Measurements from ENCODE around the gene WDR4.
"Not testable (repeated sequence)": the region's sequence is repeated elsewhere in the genome, so short reads cannot be mapped to it uniquely, and the experiment has no call there.

The WDR4 gene, protein sequence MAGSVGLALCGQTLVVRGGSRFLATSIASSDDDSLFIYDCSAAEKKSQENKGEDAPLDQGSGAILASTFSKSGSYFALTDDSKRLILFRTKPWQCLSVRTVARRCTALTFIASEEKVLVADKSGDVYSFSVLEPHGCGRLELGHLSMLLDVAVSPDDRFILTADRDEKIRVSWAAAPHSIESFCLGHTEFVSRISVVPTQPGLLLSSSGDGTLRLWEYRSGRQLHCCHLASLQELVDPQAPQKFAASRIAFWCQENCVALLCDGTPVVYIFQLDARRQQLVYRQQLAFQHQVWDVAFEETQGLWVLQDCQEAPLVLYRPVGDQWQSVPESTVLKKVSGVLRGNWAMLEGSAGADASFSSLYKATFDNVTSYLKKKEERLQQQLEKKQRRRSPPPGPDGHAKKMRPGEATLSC

DNA sequence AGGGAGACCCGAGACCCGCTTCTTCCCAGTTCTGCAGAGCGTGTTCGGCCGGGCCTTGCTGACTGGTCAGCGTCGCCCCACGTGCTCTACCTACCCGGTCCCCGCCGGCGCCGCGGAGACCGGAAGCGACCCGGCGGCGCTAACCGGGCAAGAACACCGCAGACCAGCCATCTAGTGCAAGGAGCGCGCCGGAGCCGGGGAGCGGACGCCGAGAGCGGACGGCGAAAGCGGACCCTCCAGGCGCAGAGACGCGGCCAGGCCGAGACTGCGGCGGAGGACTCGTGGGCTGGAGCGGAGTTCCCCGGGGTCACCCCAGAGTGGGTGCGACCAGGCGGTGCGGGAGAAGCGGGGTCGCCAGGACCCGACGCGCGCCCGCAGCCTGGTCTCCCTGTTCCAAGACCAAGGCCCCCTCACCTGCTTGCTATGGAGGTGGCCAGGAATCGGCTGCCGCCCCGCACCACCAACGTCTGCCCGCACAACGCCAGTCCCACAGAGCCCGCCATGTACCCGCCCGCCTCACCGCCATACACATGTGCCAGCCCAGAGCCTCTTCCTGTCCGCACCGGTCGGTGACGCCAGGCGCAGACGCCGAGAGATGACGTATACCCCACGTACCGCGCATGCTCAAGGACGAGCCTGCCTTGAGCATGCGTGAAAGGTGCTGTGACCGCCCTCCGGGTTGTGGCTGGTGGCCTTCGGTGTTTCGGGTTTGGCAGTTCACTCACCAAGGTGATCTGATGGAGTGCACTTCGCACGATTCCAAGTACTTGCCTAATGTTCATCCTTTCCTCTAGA is at the start of gene WDR4:
WDR4 (minus strand) TSS at position 547 of the 795 bp plus-strand sequence; CDS start at position 503, 44 bp downstream.
- peak; percentile 85 to 92 for DNase-seq

DNA sequence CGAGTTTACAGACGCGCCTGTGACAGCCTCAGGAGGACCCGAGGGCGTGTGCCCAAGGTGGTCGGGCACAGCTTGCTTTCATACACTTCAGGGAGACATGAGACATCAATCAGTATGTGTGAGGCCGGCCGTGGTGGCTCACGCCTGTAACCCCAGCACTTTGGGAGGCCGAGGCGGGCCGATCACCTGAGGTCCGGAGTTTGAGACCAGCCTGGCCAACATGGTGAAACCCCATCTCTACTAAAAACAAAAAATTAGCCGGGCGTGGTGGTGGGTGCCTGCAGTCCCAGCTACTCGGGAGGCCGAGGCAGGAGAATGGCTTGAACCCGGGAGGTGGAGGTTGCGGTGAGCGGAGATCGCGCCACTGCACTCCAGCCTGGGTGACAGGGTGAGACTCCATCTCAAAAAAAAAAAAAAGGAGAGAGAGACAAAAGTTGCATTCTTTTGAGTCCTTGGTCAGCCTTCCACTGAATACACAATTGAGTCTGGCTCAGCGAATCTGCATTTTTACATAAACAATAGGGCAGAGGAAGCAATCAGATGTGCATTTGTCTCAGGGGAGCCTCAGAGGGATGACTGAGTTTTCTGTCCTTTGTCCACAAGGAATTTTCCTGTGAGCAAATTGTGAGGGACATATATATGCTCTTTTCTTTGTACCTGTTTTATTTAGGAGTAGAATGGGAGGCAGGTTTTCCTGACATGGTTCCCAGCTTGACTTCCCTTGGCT is 48.3 kb upstream of the WDR4 start:
- DNase-seq, result not testable (repeated sequence)

DNA sequence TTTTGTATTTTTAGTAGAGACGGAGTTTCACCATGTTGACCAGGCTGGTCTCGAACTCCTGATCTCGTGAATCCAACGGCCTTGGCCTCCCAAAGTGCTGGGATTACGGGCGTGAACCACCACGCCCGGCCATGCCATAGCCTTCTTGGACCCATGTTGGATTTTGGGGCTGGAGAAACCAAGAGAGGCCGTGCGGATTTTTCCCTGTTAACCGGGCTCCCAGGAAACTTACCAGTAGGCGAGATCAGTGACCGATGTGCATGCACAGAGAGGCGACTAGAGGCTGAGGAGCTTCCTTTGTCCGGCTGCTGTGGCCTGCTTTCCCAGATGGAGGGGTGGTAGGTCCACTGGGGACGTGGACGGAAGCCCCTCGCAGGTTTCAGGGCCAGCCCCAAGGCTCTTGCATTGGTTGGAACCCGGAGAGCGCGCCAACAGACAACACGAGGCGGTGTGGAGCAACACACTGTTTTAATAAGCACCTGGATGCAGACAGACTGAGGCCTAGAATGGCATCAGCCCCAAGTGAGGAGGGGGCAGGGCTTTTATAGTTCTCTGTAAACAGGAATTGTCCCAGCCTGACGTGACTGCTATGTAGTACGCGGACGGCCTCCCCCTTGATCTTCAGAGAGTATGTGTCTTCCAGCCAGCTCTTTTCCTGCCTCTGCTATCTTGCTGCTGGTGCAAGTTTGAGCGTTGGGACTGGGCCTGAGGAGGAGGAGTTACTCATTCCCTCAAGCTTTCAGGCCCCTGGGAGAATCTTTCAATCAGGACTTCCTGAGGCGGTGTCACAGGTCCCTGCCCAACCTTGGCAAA is 46.0 kb upstream of the WDR4 start, which contains the start of gene ERVH48-1:
ERVH48-1 (minus strand) TSS at position 517 of the 813 bp plus-strand sequence. CDS start 6,624 bp downstream, outside the sequence.
- no peak for DNase-seq

DNA sequence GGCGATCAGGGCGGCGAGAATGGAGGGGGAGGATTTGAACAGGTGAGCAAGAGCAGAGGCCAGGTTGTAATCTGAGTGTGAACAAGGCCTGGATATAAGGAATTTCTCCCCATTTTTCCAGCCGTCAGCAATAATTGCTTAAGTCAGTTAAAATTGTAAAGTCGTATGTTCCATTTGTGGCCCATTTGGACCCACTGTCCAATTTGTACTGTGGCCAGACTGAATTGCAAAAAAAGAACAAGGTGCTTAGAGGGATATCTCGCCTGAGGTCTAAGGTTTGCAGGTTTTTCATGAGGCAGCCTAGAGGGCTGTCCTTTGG is 45.1 kb upstream of the WDR4 start:
- no peak for DNase-seq

DNA sequence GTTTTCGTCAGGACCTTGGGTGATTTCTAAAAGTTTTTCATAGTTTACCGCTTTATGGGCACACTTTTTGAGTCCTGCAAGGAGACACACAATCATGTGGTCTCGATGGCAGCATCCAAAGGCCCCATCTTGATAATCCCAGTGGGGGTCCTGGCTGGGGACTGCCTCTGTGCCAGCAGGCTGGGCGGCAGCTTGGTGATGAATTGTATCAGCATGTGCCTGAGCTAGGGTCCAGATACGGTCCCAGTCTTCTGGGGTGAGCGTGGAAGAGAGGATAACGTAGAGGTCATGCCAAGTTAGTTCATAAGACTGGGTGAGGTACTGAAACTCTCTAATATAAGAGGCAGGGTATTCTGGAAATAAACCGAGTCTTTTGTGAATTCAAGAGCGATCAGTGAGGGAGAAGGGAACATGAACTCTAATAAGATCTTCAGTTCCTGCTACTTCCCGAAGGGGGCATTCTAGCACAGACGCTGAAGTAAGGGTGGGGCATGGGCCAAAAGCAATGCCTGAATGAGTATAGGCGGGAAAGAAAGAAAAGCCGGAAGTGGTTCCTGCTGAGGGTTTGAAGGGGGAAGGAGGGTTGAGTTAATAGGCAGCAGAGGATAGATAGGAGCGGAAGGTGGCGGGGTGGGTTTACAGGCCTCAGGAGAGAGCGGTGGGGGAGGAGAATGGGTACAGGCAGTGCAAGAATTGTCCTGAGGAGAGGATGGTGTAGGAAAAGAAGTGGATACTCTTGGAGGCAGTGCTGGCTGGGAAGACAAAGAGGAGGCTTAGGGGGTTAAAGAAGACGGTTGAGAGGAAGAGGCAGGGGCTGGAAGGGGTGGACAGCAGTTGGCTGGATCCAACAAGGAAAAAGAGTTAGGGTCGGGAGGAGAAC is 44.5 kb upstream of the WDR4 start:
- peak; percentile 96 to 97 for DNase-seq

DNA sequence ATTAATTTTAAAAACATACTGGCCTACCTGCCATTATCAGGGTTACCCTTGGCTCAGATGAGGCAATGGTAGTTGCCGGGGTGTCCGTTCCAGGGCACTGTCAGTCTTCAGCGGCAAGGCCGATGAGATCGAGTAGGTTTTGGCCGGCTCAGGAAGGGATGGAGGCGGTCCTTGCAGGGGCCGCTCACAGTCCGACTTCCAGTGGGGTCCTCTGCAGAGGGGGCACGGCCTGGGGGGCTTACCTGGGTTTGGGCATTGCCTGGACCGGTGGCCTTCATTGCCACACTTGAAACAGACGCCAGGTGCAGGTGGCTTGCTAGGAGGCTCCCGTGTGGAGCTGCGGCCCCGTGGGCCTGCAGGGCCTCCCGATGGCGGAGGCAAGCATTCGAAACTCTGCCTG is 43.6 kb upstream of the WDR4 start:
- DNase-seq, result no peak

DNA sequence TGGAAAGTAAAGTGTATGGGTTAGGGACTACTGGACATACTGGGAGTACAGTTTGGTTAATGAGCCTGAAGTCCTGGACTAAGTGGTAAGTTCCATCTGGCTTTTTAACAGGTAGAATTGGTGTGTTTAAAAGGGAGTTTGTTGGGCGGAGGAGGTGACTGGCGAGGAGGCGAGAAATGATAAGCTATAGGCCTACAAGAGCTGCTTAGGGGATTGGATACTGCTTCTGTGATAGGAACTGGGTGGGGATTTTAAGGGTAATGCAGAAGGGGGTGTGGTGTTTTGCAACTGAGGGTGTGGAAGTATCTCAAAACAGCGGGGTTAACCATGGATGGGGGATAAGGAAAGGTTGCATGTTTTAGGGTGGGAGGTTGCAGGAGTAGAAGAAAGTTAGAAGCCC is 42.6 kb upstream of the WDR4 start:
- no peak for DNase-seq

DNA sequence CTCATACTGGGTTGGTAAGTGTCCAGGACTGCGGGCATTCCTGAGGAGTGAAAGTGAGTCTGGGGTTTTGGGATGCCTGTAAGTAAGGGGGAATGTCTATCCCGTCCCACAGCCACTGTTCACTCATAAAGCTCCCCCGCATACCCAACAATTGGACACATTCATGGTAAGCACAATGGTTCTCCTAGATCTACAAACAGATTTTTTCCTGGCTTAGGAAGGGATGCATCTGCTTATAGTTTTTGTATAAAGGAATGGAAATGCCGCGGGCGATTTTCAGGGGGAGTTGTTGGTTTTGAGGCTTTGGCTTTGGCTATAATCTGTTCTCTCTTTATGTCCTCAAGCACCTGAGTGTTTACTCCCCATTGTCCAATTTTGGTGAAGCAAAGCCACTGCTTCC is 39.0 kb upstream of the WDR4 start:
- no peak for DNase-seq

DNA sequence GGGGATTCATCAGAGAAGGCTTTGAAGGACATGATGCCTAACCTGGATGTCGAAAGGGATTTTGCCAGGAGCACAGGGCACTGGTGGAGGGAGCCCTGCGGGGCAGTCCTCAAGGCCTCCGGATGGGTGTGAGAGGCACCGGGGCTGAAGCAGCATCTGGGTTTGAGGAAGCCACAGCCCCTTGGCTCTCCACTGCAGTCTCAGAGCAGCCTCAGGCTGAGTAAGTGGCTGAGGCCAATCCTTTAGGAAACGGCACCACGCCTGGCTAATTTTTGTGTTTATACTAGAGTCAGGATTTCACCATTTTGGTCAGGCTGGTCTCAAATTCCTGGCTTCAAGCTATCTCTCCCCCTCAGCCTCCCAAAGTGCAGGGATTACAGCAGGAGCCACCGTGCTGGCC is 34.1 kb upstream of the WDR4 start:
- no peak for DNase-seq

DNA sequence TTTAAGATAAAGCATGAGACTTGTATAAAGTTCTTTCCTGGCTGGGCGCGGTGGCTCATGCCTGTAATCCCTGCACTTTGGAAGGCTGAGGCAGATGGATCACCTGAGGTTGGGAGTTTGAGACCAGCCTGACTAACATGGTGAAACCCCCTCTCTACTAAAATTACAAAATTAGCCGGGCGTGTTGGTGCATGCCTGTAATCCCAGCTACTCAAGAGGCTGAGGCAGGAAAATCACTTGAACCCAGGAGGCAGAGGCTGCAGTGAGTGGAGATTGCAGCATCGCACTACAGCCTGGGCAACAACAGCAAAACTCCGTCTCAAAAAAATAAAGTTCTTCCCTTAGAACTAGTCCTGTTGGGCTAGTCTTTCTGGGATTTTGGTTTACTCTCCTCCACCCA is 32.6 kb upstream of the WDR4 start:
- not testable (repeated sequence) for DNase-seq

DNA sequence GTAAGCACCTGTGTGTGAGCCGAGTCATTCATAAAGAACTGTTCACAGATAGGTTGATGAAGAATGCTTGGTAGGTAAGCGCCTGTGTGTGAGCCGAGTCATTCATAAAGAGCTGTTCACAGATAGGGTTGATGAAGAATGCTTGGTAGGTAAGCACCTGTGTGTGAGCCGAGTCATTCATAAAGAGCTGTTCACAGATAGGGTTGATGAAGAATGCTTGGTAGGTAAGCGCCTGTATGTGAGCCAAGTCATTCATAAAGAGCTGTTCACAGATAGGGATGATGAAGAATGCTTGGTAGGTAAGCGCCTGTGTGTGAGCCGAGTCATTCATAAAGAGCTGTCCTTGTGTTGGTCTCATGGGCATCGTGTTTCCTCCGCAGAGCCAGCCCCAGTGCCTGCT is 29.1 kb upstream of the WDR4 start:
- DNase-seq, result not testable (repeated sequence)

DNA sequence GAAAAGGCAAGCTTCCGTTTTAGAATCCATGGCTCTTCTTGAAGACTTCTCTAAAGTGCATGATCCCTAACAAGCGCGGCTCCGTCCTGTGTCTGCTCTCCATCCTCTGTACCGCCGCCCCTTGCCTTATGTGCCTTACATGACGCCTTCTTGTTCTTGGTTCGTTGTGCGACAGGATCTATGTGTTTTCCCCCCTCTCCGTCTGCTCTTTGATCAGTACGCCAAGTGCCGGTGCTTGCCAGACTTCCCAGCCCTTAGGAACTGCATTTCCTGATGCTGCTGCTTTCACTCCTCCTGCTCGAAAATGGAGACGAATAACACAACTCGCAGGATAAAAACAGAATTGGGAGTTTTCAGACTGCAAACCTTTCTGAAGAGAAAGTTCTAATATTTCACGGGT is 26.9 kb upstream of the WDR4 start:
- DNase-seq, result no peak

DNA sequence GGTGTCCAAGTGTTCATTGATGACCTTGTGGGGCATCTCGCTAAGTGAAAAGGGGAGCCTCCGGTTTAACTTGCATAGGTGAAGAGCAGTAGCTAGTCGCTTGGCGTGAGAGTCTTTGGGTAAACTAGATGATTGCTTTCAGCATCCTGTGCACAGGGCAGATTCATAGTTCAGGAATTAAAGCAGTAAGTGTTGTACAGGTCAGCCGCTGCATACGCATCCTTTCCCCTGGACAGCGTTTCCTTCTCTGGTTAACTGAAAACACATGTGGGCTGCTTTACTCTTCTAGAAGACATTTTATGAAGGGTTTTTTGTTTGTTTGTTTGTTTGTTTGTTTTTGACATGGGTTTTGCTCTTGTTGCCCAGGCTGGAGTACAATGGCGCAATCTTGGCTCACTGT is 25.9 kb upstream of the WDR4 start:
- DNase-seq, result no peak

DNA sequence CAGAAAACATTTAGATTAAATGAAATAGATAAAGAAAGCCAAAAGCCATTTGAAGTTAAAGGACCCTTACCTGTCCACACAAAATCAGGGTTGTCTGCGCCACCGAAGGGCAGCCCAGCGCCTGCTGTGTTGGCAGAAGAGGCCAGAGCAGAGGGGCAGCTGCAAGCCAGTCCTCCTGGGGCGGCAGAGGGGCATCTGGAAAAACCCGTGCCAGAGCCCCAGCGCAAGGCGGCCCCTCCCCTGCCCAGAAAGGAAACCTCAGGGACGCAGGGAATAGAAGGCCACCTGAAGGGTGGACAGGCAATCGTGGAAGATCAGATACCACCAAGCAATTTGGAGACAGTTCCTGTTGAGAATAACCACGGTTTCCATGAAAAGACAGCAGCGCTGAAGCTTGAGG is 24.5 kb upstream of the WDR4 start:
- no peak for DNase-seq

DNA sequence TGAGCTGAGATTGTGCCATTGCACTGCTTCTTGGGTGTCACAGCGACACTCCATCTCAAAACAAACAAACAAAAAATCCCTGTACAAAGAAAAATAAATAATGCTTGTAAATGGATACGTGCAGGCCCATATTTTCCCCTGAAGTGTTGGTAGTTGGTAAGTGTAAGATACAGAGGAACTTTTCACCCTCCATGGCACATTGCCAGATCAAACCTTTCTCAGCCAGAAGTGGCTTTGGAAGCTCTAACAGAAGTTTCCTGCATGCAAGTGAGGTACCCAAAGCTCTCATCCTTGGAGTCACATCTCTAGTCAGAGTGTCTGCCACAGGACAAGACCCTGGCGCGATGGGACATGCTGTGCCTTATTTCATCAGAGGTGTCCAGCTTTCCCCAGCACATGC is 21.1 kb upstream of the WDR4 start:
- no peak for DNase-seq

DNA sequence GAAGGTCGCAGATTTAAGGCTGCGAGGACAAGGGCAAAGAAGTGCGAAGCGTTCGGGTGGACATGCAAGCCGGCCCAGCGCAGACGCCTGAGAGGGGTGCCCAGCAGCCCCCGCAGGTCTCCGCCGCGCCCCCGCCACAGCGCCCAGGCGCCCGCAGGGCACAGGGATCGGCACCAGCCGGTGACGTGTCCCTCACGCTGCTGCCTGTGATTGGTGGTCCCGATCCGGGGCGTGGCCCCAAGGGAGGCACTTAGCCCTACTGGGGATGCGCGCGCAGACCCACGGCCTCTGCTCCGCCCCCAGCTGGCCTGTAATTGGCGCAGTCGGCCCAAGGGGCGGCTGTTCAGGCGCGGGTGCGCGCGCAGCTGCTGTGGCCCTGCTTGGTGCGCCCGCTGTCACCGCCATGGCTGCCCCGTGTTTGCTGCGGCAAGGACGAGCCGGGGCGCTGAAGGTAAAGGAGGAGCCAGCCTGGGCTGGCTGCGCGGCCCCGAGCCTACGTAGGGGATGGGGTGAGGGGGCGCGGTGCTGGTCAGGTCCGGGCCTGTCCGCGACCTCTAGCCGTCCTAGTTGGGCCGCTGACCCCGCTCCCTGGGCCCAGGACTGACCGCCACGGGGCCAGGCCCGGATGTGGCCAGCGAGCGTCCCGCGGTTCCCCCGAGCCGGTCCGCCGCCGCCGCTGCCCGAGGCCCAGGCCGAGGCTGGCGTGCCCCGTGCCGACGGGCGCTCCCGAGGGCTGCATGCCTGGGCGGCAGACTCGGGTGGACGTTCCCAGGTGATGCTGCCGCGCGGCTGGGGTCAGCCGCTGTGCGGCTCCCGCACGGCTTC is 13.8 kb upstream of the WDR4 start, which contains the start of gene NDUFV3:
NDUFV3 (plus strand) TSS at position 379 of the 825 bp plus-strand sequence; CDS start at position 404, 25 bp downstream.
- DNase-seq, result peak; percentile 95 to 96

DNA sequence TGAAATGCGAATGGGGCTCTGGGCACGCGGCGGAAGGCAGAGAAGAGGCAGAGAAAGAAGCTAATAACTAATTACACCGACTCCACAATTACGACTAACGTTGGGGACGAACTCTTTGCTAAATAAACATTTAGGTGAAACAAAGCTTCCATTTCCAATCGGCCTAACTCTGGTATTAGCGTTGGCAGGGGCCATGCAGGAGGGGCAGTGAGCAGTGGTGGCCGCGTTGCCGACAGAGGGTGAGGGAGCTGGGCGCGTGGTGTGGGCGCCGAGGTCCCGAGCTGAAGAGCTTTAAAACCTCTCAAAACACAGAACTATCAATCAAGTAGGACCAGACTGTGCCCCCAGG is 13.2 kb upstream of the WDR4 start:
- no peak for DNase-seq

DNA sequence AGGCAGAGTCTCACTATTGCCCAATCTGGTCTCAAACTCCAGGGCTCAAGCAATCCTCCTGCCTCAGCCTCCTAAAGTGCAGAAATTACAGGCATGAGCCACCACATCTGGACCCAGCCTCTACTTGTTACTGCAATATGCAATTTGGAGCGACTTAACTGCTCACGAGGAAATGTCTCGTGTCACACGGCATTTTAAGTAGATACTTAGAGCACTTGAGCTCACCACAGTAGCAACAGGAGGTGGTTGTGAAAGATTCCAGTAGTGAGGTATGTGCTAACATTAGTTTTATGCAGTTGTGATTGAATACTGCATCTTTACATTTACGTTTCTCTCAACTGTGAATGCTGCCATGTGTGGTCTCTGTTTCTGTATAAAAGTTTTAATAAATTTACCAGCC is 8.0 kb upstream of the WDR4 start:
- DNase-seq, result no peak

DNA sequence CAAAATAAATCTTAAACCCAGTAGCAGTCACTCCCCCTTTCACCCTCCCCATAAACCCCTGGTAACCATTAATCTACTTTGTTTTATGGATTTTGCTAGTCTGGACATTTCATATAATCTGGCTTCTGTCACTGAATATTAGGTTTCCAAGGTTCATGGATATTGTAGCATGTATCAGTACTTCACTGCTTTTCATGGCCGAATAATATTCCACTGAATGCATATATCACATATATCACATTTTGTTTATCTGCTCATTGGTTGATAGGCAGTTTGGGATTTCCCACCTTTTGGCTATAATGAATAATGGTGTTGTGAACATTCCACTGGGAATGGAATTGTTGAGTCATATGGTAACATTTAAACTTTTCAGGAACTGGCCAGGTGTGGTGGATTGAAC is 4.6 kb upstream of the WDR4 start:
- no peak for DNase-seq

DNA sequence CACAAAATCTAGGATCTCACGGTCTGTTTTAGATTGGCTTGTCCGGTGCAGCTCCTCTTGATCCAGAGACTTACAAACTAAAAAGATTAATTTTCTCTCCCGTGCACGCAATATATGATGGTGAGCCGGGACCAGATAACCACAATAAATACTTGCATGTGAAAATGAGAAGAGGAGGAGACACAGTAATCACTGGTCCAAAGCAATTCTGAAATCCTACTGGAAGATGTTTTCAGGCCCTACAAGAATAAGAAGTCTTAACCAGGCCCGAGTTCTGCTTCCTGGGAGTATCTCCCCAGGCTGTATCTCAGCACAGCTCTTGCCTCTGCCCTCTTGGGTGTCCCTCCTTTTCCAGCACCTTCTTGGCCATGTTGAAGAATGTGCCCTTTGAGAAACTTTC is 1.0 kb upstream of the WDR4 start:
- DNase-seq, result no peak

DNA sequence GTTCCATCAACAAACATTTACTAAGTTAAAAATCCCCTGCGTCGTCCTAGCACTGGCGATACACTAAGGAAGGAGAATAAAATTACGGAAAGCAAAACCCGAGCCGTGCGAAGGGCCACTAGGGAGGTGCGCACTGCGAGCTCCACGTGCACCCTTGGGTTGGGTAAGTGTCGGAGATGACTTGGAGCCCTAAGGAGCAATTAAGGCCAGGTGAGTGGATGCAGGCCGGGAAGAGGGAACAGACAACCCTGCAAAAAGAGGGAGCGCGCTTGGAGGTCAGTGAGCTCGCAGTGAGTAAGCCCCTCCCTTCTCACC is 704 bp downstream of the WDR4 start:
- peak; percentile 44 to 64 for DNase-seq

Data from Kasumi-1 (cell line).